H1 (cell line): ENCODE results near the gene MEFV.

ENCODE experiments used
- CREB1 ChIP-seq: IDR thresholded peaks from 2 replicates; pipeline ENCODE4 v1.6.1; 2012; ENCODE audit warnings: inconsistent platforms
- HDAC2 ChIP-seq, 2 experiments: fragments of 300-600 bp in 1 of 2; sonication (generic) in 1 of 2; IDR thresholded peaks; 2 replicates each; pipeline ENCODE4 v1.6.1; 2011 to 2012; ENCODE audit warnings: low read depth in 2 of 2, low read length in 2 of 2, mild to moderate bottlenecking in 2 of 2, moderate library complexity in 2 of 2, borderline replicate concordance in 1 of 2, inconsistent platforms in 1 of 2
- JUND ChIP-seq: IDR thresholded peaks from 2 replicates; pipeline ENCODE4 v1.6.1; 2011; ENCODE audit warnings: mild to moderate bottlenecking, improper control_type of control experiment, low read length
- KDM5A ChIP-seq: fragments of 200-600 bp; IDR thresholded peaks from 2 replicates; pipeline ENCODE4 v1.7.1; 2012; ENCODE audit warnings: mild to moderate bottlenecking, low read length, inconsistent platforms, mixed read lengths
- POLR2A ChIP-seq, 2 experiments: IDR thresholded peaks; 1 replicate in 1 of 2; 2 replicates in 1 of 2; pipeline ENCODE4 v1.6.1; 2011; ENCODE audit warnings: low read depth in 2 of 2, low read length in 2 of 2, mild to moderate bottlenecking in 2 of 2; ENCODE audit errors: control extremely low read depth in 1 of 2
- POLR2AphosphoS5 ChIP-seq: IDR thresholded peaks from 2 replicates; pipeline ENCODE4 v1.6.1; 2011; ENCODE audit warnings: low read depth, low read length
- RFX5 ChIP-seq: IDR thresholded peaks from 2 replicates; pipeline ENCODE4 v1.6.1; 2011; ENCODE audit warnings: low read depth, low read length, improper control_type of control experiment, borderline replicate concordance
- SIN3A ChIP-seq, 2 experiments: IDR thresholded peaks in 1 of 2; conservative IDR thresholded peaks in 1 of 2; 2 replicates each; pipeline ENCODE4 v1.6.1; 2011 to 2012; ENCODE audit warnings: low read length in 2 of 2, improper control_type of control experiment in 1 of 2, low read depth in 1 of 2, mild to moderate bottlenecking in 1 of 2
- SUZ12 ChIP-seq: fragments of 200-600 bp; sonication (generic); IDR thresholded peaks from 2 replicates; pipeline ENCODE4 v1.6.1; 2012; ENCODE audit warnings: mild to moderate bottlenecking, inconsistent platforms, low read length, moderate library complexity, mixed read lengths
- TAF1 ChIP-seq: IDR thresholded peaks from 2 replicates; pipeline ENCODE4 v1.6.1; 2011; ENCODE audit warnings: mild to moderate bottlenecking, low read depth, low read length
- TF ChIP-seq, protein P1 (sequence below), 3 experiments: IDR thresholded peaks; 1 replicate in 2 of 3; 2 replicates in 1 of 3; pipeline versions ENCODE4 v1.5.1 to v1.6.1; 2011; ENCODE audit warnings: low read length in 3 of 3, mild to moderate bottlenecking in 3 of 3, inconsistent platforms in 2 of 3, low read depth in 1 of 3, moderate library complexity in 1 of 3; ENCODE audit not compliant: insufficient read depth in 1 of 3; ENCODE audit errors: control extremely low read depth in 1 of 3

DNA sequence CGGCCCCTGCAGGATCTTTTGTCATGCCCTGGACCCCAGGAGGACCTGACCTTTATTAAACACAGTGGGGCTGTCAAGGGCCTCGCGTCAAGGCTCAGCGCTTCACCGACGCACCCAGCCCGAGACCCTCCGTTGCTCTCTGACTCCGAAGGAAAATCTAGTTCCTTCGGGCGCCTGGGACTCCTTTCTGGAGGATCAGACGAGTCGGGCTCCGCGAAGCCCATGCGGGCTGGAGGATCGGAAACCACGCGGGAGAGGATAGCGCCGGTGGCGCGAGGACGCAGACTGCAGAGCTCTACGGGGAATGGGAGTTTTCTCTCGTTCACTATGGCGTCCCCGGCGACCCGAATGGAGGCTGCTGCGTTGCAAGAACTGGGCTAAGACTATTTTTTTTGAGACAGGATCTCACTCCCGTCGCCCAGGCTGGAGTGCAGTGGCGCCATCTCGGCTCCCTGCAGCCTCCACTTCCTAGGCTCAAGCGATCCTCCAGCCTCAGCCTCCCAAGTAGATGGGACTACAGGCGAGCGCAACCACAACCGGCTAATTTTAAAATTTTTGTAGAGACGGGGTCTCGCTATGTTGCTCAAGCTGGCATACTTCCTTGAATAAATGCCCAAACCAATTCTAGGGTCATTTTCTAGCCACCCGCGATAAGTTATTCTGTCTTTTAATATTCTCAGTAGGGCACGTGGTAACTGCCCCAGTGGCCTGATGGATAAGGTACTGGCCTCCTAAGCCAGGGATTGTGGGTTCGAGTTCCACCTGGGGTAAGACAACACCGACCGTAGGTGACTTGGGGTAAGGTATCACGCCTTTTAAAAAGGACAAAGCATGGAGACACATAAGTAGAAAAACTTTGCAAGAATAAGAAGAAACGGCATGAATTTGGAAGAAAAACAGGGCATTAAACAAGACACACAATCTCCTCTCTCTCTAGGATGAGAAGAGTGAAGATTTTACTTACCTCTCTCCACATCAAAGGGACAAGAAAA lies 62.9 kb downstream of the MEFV start:
- TF ChIP-seq, protein P1, sequence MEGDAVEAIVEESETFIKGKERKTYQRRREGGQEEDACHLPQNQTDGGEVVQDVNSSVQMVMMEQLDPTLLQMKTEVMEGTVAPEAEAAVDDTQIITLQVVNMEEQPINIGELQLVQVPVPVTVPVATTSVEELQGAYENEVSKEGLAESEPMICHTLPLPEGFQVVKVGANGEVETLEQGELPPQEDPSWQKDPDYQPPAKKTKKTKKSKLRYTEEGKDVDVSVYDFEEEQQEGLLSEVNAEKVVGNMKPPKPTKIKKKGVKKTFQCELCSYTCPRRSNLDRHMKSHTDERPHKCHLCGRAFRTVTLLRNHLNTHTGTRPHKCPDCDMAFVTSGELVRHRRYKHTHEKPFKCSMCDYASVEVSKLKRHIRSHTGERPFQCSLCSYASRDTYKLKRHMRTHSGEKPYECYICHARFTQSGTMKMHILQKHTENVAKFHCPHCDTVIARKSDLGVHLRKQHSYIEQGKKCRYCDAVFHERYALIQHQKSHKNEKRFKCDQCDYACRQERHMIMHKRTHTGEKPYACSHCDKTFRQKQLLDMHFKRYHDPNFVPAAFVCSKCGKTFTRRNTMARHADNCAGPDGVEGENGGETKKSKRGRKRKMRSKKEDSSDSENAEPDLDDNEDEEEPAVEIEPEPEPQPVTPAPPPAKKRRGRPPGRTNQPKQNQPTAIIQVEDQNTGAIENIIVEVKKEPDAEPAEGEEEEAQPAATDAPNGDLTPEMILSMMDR (IDR thresholded peaks at IDR 0.05; ENCODE audit: control extremely low read depth in 1 of 3, insufficient read depth in 1 of 3, low read depth in 1 of 3, low read length in 3 of 3), result no peak
- TF ChIP-seq JUND, result no peak
- no peak for TF ChIP-seq CREB1
- TF ChIP-seq RFX5, result no peak
- TF ChIP-seq TAF1, result no peak
- no peak for TF ChIP-seq POLR2AphosphoS5
- TF ChIP-seq HDAC2 (IDR thresholded peaks at IDR 0.05; ENCODE audit: borderline replicate concordance in 1 of 2, low read depth in 2 of 2, low read length in 2 of 2), result no peak
- TF ChIP-seq POLR2A (IDR thresholded peaks at IDR 0.05; ENCODE audit: control extremely low read depth in 1 of 2, low read depth in 2 of 2, low read length in 2 of 2), result no peak
- no peak for TF ChIP-seq KDM5A
- no peak for TF ChIP-seq SIN3A (conservative IDR thresholded peaks at IDR 0.05 in 1 of 2, IDR thresholded peaks at IDR 0.05 in 1 of 2; ENCODE audit: low read depth in 1 of 2, low read length in 2 of 2)
- TF ChIP-seq SUZ12, result no peak
